T-helper 9 cell (primary cell): ENCODE results near the gene DOCK1.
"Not testable (repeated sequence)": the region's sequence is repeated elsewhere in the genome, so short reads cannot be mapped to it uniquely, and the experiment has no call there.

Experiments used
- DNase-seq: peaks from one replicate; pipeline ENCODE4 v3.0.0-alpha.2; 2020

DOCK1 gene

GRCh38 chr10:126926568-126926967 is 21.3 kb downstream of the DOCK1 start:
- no peak for DNase-seq

GRCh38 chr10:126927799-126928198 is 22.6 kb downstream of the DOCK1 start:
- DNase-seq: no peak

GRCh38 chr10:126928274-126928673 is 23.0 kb downstream of the DOCK1 start:
- no peak for DNase-seq

- no peak for DNase-seq
Observed at GRCh38 chr10:126929391-126929790, 24.2 kb downstream of the DOCK1 start.

- DNase-seq: no peak
Observed at GRCh38 chr10:126930131-126930882, 25.1 kb downstream of the DOCK1 start.

- DNase-seq: no peak
Observed at GRCh38 chr10:126930883-126931503, 25.8 kb downstream of the DOCK1 start.

- no peak for DNase-seq
Observed at GRCh38 chr10:126931544-126931943, 26.3 kb downstream of the DOCK1 start.

GRCh38 chr10:126932516-126932915 is 27.3 kb downstream of the DOCK1 start:
- no peak for DNase-seq

- DNase-seq: no peak
Observed at GRCh38 chr10:126933116-126933515, 27.9 kb downstream of the DOCK1 start.

GRCh38 chr10:126935263-126935946 is 30.2 kb downstream of the DOCK1 start:
- DNase-seq: no peak

- no peak for DNase-seq
Observed at GRCh38 chr10:126937026-126937425, 31.8 kb downstream of the DOCK1 start.

- not testable (repeated sequence) for DNase-seq
Observed at GRCh38 chr10:126938121-126938520, 32.9 kb downstream of the DOCK1 start.

GRCh38 chr10:126939706-126940105 is 34.5 kb downstream of the DOCK1 start:
- no peak for DNase-seq

GRCh38 chr10:126940670-126941310 is 35.6 kb downstream of the DOCK1 start:
- no peak for DNase-seq

GRCh38 chr10:126944191-126944590 is 39.0 kb downstream of the DOCK1 start:
- DNase-seq: no peak

- no peak for DNase-seq
Observed at GRCh38 chr10:126945351-126946030, 40.3 kb downstream of the DOCK1 start.

GRCh38 chr10:126946746-126947145 is 41.5 kb downstream of the DOCK1 start:
- no peak for DNase-seq

- no peak for DNase-seq
Observed at GRCh38 chr10:126948355-126949160, 43.3 kb downstream of the DOCK1 start.

GRCh38 chr10:126949161-126949503 is 43.9 kb downstream of the DOCK1 start:
- DNase-seq: no peak

GRCh38 chr10:126950401-126951105 is 45.3 kb downstream of the DOCK1 start:
- no peak for DNase-seq

- DNase-seq: no peak
Observed at GRCh38 chr10:126953886-126954285, 48.7 kb downstream of the DOCK1 start.
